Dendritic cell treated with granulocyte-macrophage colony-stimulating factor and Interleukin-4, amounts not matched to agents 40 ng/mL and 50 ng/mL, for 4 days (primary cell): ENCODE measurements around the gene PLEKHG4.

ENCODE experiments used
- H3K27ac Mint-ChIP-seq: one replicate; pipeline ENCODE4 v1.8.0; 2022; ENCODE audit warnings: mild to moderate bottlenecking, mixed read lengths
- H3K27me3 Mint-ChIP-seq: one replicate; pipeline ENCODE4 v1.8.0; 2022; ENCODE audit warnings: mild to moderate bottlenecking, mixed read lengths
- H3K36me3 Mint-ChIP-seq: one replicate; pipeline ENCODE4 v1.8.0; 2022; ENCODE audit warnings: low read depth, mixed read lengths
- H3K4me1 Mint-ChIP-seq: one replicate; pipeline ENCODE4 v1.8.0; 2022; ENCODE audit warnings: low read depth, mixed read lengths
- H3K4me3 Mint-ChIP-seq: one replicate; pipeline ENCODE4 v1.8.0; 2022; ENCODE audit warnings: mild to moderate bottlenecking, moderate library complexity, mixed read lengths
- H3K9me3 Mint-ChIP-seq: one replicate; pipeline ENCODE4 v1.8.0; 2022; ENCODE audit warnings: mixed read lengths
- intact Hi-C: fragments of 100-400 bp; cut with micrococcal nuclease; formaldehyde crosslinking; loops from one replicate; pipeline ENCODE4 v1.15.0; 2022

PLEKHG4 gene

DNA sequence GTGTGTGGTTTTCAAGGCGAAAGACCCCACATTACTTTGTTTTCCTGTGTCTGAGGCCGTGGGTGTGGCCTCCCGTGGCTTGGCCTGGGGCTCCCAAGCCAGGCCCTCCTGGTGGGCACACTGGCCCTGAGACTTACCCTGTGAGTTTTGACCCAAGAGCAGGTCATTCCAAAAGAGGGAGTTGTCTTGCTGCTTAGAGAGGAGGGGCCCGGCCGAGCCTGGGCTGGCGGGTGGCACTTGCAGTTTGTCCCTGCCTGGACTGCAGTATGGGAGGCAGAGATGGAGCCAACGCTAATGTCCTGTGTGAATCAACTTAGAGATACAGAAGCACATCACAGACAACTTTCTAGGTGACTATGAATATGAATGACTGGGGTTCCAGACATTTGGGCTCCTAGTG, 22.7 kb downstream of the PLEKHG4 start:
- Mint-ChIP-seq H3K4me1 (no peaks in the 10 kb centered on the region), H3K9me3 (no peaks in the 10 kb centered on the region), H3K27me3 (peaks cover 16% of the 10 kb centered on the region), H3K36me3 (no peaks in the 10 kb centered on the region), H3K27ac (no peak overlapping the region), H3K4me3 (no peak overlapping the region)
- intact Hi-C loops = no loop called here

GRCh38 chr16:67302970-67303369, 23.6 kb downstream of the PLEKHG4 start:
- H3K27ac Mint-ChIP-seq = no peak overlapping the region

GRCh38 chr16:67304020-67304419, 24.7 kb downstream of the PLEKHG4 start:
- Mint-ChIP-seq H3K27ac (no peak overlapping the region), H3K9me3 (no peaks in the 10 kb centered on the region), H3K36me3 (no peaks in the 10 kb centered on the region), H3K4me1 (peaks cover 12% of the 10 kb centered on the region), H3K4me3 (no peak overlapping the region), H3K27me3 (peaks cover 12% of the 10 kb centered on the region)
- intact Hi-C loops = no loop called here

More at GRCh38 chr16:67302970-67303369, 23.6 kb downstream of the PLEKHG4 start:
- Mint-ChIP-seq H3K27me3 (peaks cover 13% of the 10 kb centered on the region), H3K4me3 (no peak overlapping the region), H3K4me1 (peaks cover 3% of the 10 kb centered on the region), H3K36me3 (no peaks in the 10 kb centered on the region), H3K9me3 (no peaks in the 10 kb centered on the region)
- intact Hi-C loops = no loop called here

DNA sequence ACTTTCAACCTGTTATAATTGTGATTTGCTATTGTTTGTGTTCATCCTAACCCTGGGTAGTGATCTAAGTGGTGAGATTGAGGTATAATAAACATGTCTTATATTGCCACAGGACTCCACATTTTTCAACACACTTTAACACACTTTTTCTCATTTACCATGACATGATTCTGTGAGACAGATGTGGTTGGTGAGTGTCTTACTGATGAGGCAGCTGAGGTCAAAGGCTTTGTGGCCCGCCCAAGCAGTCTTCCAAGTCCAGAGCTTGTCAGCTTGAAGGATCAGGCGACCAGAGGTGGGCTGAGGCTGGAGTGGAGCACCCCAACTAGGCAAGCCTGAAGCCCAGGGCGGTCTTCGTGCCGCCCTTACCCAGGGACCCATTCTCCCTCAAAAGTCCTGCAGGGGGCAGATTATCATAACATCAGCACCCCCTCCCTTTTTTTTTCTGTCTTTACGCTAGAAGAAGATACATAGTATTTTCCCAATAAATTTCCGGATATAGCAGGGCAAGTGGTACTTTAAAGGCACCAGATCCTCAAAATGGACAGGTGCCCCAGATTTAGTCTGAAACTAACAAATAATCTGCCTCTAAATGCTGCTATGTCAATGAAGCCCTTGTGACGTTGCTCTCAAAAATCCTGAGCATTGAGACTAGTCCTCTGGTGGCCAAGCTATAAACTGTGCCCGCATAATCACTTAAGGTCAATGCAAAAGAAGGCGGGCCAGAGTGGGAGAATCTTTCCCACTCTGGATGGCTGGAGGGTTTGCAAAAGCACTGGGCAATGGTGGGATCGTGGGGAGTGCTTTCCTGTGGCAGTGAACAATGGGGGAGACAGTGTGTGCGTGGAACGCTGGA, 26.1 kb downstream of the PLEKHG4 start:
- Mint-ChIP-seq H3K4me3 (no peak overlapping the region), H3K36me3 (no peaks in the 10 kb centered on the region), H3K27me3 (peaks cover 17% of the 10 kb centered on the region), H3K27ac (no peak overlapping the region), H3K9me3 (no peaks in the 10 kb centered on the region), H3K4me1 (peaks cover 17% of the 10 kb centered on the region)
- intact Hi-C loops = no loop called here

GRCh38 chr16:67310561-67310960, 31.2 kb downstream of the PLEKHG4 start:
- Mint-ChIP-seq H3K27me3 (peaks cover 11% of the 10 kb centered on the region), H3K4me3 (no peak overlapping the region), H3K9me3 (no peaks in the 10 kb centered on the region), H3K4me1 (peaks cover 22% of the 10 kb centered on the region), H3K27ac (no peak overlapping the region), H3K36me3 (no peaks in the 10 kb centered on the region)
- intact Hi-C loops = no loop called here

DNA sequence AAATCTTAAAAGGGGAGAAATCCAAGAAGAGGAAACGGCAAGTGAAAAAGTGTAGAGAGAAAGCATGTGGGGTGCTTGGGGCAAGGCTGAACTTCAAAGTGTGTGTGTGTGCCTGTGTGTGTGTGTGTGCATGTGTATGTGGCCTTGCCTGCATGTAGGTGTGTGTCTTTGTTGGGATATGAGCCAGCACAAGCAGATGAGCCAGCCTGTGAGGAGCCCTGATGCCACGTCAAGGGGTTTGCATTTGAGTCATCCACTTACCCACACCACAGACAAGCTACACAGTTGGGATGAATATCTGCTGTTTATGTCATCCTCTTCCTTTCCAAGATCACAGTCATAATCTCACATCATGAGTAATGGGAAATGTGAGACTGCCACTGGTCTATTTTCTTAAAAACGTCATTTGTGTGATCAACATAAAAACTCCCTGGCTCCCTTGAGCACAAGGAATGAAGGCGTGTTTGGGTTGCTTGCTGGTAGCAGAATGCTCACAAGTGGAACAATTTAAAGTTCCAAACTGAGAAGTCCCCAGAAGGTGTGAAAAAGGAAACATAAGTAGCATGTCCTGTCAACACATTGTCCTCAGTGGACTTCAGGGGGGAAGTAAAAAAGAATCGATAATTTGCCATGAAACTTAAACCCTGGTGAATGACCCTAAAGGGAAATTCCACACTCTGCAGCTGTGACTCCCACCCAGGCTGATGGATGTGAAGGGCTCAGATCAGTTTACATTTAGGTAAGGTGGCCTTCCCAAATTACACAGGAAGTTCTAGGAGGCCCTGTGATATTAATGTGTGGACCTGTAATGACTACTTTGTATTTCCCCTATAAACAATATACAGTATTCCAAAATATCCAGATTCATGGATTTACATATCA, 32.5 kb downstream of the PLEKHG4 start:
- H3K9me3 Mint-ChIP-seq = no peaks in the 10 kb centered on the region
- no peak overlapping the region for H3K27ac Mint-ChIP-seq
- no peaks in the 10 kb centered on the region for H3K36me3 Mint-ChIP-seq
- intact Hi-C loops = no loop called here
- H3K27me3 Mint-ChIP-seq = peaks cover 9% of the 10 kb centered on the region
- H3K4me3 Mint-ChIP-seq = no peak overlapping the region
- peaks cover 22% of the 10 kb centered on the region for H3K4me1 Mint-ChIP-seq

GRCh38 chr16:67312719-67313118, 33.4 kb downstream of the PLEKHG4 start:
- H3K4me1 Mint-ChIP-seq = peaks cover 22% of the 10 kb centered on the region

GRCh38 chr16:67317853-67318252, 38.5 kb downstream of the PLEKHG4 start:
- intact Hi-C loops = no loop called here
- Mint-ChIP-seq H3K4me3 (no peak overlapping the region), H3K9me3 (no peaks in the 10 kb centered on the region), H3K36me3 (no peaks in the 10 kb centered on the region), H3K4me1 (no peaks in the 10 kb centered on the region), H3K27ac (no peak overlapping the region), H3K27me3 (peaks cover 19% of the 10 kb centered on the region)

More at GRCh38 chr16:67312719-67313118, 33.4 kb downstream of the PLEKHG4 start:
- intact Hi-C loops = no loop called here
- Mint-ChIP-seq H3K9me3 (no peaks in the 10 kb centered on the region), H3K36me3 (no peaks in the 10 kb centered on the region), H3K27ac (no peak overlapping the region), H3K4me3 (no peak overlapping the region), H3K27me3 (peaks cover 9% of the 10 kb centered on the region)

DNA sequence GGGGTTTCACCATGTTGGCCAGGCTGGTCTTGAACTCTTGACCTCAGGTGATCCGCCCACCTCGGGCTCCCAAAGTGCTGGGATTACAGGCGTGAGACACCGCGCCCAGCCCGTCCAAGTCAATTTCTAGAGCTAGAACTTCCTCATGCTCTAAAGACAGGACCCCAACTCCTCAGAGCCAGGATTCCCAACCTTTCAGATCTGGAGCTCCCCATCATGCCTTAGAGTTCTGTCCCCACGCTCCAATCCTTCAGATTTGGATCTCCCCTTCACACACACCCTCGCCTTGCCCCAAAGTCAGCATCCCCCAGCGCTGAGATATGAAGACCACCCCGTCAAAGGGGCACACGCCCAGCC, 46.8 kb downstream of the PLEKHG4 start:
- H3K9me3 Mint-ChIP-seq = no peaks in the 10 kb centered on the region
- H3K4me3 Mint-ChIP-seq = peak overlapping the region; percentile 51
- no peak overlapping the region for H3K27ac Mint-ChIP-seq
- no peaks in the 10 kb centered on the region for H3K36me3 Mint-ChIP-seq
- intact Hi-C loops = no loop called here
- H3K4me1 Mint-ChIP-seq = peaks cover 22% of the 10 kb centered on the region
- H3K27me3 Mint-ChIP-seq = peaks cover 43% of the 10 kb centered on the region

DNA sequence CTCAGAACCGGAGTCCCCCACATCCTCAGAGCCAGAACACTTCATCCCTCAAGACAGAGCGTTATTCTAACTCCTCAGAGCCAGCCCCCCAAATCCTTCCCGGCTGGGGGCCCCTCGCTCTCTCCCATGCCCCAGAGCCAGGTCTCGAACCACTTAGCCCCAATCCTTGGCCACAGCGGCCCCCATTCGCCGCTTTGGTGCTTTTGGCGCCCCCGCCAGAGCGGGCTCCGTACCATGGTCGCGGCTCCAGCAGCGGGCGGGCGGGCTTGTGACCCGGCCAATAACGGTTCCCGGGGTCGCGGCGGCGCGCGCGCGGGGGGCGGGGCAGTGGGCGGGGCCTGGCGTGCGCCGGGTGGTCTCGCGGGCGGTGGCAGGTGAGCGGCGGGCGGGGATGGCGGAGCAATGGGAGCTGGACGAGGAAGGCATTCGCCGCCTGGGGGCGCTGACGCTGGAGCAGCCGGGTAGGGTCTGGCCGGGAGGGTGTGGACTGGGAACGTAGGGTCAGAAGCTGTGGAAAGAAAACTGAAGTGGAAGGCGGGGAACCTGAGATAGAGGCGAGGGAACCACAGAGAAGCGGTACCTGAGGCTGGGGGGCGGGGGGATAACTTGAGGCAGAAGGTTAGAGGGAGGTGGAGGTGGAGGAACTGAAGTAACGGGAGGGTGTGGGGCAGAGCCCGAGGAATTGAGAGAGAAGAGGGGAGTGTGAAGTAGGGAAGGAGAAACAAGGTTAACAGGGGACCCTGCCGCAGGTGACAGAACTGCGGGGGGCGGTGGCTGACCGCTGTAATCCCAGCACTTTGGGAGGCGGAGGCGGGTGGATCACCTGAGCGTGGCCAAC, 47.4 kb downstream of the PLEKHG4 start, which contains the start of the genes KCTD19 and LRRC36:
KCTD19 (minus strand) TSS at position 270 of the 838 bp plus-strand sequence; CDS start at position 236, 34 bp downstream.
LRRC36 (plus strand) TSS at position 344 of the 838 bp plus-strand sequence; CDS start at position 392, 48 bp downstream.
- intact Hi-C loops = no loop called here
- no peaks in the 10 kb centered on the region for H3K9me3 Mint-ChIP-seq
- peaks cover 40% of the 10 kb centered on the region for H3K27me3 Mint-ChIP-seq
- H3K36me3 Mint-ChIP-seq = no peaks in the 10 kb centered on the region
- peak within 1 kb of the TSS; percentile 52 for H3K4me3 Mint-ChIP-seq
- H3K27ac Mint-ChIP-seq = peak within 1 kb of the TSS; percentile 4
- H3K4me1 Mint-ChIP-seq = peaks cover 22% of the 10 kb centered on the region

DNA sequence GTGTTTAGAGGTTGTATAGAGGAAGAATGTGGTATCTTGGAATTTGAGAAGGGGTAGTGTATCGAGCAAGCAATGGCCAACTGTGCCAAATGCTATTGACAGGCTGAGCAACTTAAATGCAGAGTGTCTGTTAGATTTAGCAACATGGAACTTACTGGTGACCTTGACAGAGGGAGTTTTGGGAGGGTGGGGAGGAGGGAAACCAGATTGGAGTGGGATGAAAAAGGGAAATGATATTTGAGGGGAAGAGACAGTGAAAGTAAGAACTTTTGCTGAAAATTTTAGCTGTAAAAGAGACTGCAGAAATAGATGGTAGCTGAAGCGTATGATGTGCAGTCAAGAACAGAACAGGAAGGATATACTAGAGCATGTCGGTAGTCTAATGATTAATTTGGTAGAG, 48.4 kb downstream of the PLEKHG4 start:
- intact Hi-C loops = no loop called here

DNA sequence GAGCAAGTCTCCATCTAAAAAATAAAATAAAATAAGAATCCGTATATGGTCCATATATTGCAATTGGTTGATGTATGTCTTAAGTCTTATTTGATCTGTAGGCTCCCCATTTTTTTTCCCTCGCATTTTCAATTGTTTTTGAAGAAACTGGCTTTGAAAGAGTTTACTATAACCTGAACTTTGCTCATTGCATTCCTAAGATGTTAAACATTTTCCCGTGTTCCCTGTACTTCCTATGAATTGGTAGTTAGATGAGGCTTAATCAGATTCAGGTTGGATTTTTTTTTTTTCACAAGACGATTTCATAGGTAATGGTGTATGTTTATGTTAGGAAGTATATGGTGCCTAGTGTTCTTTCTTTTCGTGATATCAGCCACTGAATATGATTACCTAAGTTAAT, 50.6 kb downstream of the PLEKHG4 start:
- intact Hi-C loops = no loop called here
- Mint-ChIP-seq H3K27ac (no peak overlapping the region), H3K4me1 (peaks cover 22% of the 10 kb centered on the region), H3K27me3 (peaks cover 37% of the 10 kb centered on the region), H3K4me3 (no peak overlapping the region), H3K9me3 (peaks cover 7% of the 10 kb centered on the region), H3K36me3 (no peaks in the 10 kb centered on the region)

More for the DNA sequence above, 48.4 kb downstream of the PLEKHG4 start:
- H3K9me3 Mint-ChIP-seq = no peaks in the 10 kb centered on the region
- peaks cover 22% of the 10 kb centered on the region for H3K4me1 Mint-ChIP-seq
- H3K36me3 Mint-ChIP-seq = no peaks in the 10 kb centered on the region
- H3K4me3 Mint-ChIP-seq = no peak overlapping the region
- H3K27ac Mint-ChIP-seq = peak overlapping the region; percentile 4
- H3K27me3 Mint-ChIP-seq = peaks cover 38% of the 10 kb centered on the region

DNA sequence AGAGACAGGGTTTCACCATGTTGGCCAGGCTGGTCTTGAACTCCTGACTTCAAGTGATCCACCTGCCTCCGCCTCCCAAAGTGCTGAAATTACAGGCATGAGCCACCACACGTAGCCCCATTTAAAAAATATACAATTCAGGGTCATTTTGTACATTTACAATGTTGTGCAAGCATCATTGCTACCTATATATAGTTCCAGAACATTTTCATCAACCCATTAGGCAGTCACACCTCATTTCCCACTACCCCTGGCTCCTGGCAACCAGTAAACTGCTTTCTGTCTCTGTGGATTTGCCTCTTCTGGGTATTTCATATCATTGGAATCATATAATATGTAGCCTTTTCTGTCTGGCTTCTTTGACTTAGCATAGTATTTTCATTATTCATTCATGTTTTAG, 54.0 kb downstream of the PLEKHG4 start:
- H3K9me3 Mint-ChIP-seq = peaks cover 12% of the 10 kb centered on the region
- H3K27ac Mint-ChIP-seq = no peak overlapping the region
- peaks cover 19% of the 10 kb centered on the region for H3K27me3 Mint-ChIP-seq
- no peaks in the 10 kb centered on the region for H3K4me1 Mint-ChIP-seq
- intact Hi-C loops = no loop called here
- H3K4me3 Mint-ChIP-seq = no peak overlapping the region
- no peaks in the 10 kb centered on the region for H3K36me3 Mint-ChIP-seq
